DMS 273 (cell line): Measurements from ENCODE around the gene SLC16A4.

Experiments
- DNase-seq: peaks from one replicate; lab custom pipeline; 2025; ENCODE audit not compliant: unreplicated experiment; lab: John Stamatoyannopoulos, UW

SLC16A4 gene

DNA sequence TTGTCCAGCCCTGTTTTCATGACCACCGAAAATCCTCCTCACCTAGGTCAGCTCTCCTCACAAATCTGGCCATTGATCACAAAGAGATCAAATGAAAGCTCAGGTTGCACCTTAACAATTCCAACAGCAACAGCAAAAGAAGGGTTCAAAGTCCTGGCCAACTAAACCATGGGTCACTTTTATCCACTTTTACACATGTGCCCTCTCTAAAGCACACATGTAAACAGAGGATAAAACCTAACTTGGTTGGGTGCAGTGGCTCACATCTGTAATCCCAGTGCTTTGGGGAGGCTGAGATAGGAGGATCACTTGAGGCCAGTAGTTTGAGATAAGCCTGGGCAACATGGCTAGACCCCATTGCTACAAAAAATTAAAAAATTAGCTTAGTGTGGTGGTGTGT lies 55.6 kb downstream of the SLC16A4 start:
- no peak for DNase-seq

DNA sequence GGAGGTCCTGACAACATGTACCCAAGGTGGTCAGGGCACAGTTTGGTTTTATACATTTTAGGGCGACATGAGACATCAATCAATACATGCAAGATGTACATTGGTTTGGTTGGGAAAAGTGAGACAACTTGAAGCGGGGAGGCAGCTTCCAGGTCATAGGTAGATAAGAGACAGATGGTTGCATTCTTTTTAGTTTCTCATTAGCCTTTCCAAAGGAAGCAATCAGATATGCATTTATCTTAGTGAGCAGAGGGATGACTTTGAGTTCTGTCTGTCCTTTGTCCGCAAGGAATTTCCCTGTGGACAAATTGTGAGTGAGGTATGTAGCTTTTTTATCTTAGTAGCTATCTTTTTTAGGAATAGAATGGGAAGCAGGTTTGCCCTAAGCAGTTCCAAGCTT lies 62.1 kb downstream of the SLC16A4 start:
- no peak for DNase-seq

DNA sequence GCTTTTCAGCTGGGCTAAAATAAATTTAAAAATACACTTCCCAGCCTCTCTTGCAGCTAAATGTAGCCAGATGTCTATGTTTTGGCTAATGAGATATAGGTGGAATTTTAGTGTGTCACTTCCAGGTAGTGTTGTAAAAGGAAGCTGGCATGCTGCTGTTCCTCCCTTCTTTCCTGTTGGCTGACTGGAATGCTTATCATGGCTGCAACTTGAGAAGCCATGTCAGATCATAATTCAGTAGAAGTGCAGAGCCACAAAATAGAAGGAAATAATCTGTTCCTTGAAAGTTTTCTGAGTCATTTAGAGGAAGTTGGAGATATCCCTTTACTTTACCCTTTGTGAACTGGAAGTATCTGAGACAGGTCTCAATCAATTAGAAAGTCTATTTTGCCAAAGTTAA lies 62.6 kb downstream of the SLC16A4 start:
- DNase-seq: no peak

DNA sequence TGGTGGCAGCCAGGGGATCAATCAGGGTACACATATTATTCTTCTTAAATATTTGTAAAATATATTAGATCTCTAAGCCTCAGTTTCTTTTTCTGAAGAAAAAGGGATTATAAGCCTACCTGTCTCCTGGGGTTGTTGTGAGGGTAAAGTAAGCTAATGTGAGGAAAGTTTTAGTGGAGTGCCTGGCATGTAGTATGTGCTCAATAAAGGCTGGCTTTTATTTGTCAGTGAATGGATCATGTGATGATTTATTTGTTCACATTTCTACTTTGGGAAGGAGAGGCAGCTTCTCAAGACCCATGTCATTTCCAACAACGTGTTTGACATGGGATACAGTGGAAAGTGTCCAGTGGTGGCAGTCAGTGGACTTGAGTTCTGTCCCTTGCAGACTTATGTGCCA lies 64.0 kb downstream of the SLC16A4 start:
- DNase-seq: no peak

DNA sequence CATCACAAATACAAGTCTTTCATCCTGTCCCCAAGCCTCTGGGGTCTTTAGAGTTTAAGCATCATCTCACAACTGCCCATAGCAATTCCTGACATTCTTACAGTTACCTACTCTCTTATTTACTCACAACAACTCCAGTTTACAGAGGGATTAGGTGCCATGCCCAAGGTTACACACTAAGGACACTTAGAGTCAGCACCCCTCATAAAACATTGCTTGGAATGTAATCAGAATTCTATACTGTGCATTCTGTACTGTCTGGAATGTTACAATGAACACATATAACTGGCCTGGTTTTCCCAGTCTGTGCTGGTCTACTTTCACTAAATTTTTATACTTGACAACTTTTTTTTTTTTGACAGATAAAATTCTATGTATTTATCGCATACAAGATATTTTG lies 66.2 kb downstream of the SLC16A4 start:
- no peak for DNase-seq

DNA sequence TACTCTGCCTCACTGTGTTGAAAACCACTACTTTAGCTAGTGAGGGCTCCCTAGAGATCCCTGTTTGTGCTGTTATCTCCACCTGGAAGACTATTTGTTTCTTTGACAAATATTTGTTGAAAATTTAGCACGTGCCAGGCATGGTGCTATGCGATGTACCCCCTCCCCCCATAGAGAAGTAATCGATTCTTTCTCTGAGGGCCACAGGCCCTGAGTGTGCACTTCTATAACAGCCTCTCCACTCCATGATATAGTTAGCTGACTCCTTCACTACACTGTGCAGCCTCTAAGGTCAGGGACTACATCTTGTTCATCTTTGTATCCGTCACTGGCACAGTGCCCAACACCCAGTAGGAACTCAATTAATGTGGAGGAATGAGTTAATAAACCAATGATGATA lies 69.0 kb downstream of the SLC16A4 start:
- no peak for DNase-seq

DNA sequence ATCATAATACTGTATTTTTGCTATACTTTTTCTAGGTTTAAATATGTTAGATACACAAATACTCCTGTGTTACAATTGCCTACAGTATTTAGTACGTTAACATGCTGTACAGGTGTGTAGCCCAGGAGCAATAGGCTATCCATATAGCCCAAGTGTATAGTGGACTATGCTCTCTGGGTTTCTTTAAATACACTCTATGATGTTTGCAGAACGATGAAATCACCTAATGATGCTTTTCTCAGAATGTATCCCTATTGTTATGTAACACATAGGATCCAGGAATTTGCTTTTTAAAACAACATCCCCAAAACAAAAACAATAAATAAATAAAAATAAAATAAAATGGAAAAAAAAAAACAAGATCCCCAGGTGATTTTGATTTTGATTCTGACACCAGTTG lies 69.8 kb downstream of the SLC16A4 start:
- no peak for DNase-seq

DNA sequence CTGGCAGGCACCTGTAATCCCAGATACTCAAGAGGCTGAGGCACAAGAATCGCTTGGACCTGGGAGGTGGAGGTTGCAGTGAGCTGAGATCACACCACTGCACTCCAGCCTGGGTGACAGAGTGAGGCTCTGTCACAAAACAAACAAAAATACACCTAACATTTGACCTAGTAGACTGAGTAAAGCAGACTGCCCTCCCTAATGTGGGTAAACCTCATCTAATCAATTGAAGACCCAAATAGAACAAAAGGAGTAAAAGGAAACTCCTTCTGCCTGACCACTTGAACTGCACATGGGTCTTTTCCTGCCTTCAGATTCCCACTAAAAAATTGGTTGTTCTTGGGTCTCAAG lies 70.7 kb downstream of the SLC16A4 start:
- no peak for DNase-seq

DNA sequence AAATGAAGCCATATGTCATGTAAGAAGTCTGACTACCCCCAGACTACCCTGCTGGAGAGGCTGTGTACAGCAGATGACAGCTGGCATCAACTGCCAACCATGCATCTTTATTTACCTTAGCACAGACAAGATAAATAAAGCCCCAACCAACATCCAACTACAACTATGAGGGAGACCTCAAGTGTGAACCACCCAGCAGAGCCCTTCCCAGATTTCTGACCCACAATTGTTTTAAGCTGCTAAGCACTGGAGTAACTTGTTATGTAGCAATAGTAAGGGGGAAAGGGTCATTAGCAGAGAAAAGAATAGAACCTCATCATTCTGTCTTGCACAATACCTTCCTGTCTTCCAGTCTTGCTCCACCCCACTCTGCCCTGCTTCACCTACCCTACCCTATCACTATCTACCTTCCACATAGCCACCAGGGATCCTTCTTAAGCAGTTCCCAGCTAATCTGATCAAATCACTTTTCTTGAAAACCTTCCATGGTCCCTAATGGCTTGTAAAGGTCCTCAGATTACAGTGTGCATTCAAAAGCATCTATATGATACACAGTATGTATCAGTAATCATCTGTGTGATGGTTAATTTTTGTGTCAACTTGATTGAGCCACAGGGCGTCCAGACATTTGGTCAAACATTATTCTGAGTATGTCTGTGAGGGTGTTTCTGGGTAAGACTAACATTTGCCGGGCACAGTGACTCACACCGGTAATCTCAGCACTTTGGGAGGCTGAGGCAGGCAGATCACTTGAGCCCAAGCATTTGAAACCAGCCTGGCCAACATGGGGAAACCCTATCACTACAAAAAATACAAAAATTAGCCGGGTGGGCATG lies 71.3 kb downstream of the SLC16A4 start:
- no peak for DNase-seq

DNA sequence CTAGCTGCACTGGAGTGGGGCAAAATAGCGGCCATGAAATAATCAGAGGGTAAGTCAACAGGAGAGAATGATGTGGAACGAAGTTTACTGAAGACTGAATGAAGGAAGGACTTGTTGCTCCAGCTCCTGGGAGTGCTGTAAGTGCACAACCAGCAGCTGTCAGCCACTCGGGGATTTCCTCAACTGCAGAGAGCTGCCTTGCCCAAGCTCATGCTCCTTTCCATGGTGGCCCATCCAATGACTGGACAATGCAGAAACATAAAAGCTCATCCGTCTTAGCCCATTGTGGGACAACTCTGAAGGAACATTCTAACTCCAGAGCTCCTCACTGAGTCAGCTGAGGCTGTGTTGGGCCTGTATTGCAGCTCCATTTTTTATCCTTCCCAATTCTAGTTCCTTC lies 72.8 kb downstream of the SLC16A4 start:
- DNase-seq: no peak

DNA sequence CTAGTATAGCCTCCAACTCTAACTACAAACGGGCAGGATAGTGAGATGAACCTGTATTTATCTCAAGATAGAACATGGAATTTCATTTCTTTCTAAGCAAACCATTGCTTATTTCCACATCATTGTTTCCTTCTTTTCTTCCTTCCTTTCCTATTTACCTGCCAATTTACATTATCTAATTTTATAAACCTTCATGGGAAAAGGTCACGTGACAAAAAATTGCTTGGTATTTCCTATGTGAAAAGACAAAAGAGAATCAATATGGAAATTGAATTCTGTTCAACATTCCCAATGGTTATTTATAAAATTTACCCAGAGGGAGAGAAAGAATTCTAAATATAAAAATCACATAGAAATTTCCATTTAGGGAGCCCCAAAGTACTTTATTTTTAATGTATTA lies 74.1 kb downstream of the SLC16A4 start:
- DNase-seq: no peak
